HepG2 (cell line): ENCODE results near the gene ZGRF1. TPM values are rescaled to one million over a fixed set of nuclear protein-coding genes. Genes with fewer than 3 reads are reported as not detected.
A peak's percentile ranks its signal among the peaks of the same experiment; 100 is the strongest.

Experiments
- HNRNPH1 ChIP-seq: fragments of 200-400 bp; formaldehyde crosslinking; optimal IDR thresholded peaks from 2 replicates; pipeline ENCODE3; 2017; ENCODE audit warnings: mild to moderate bottlenecking, low read depth, low read length
- HNRNPLL ChIP-seq: fragments of 200-400 bp; formaldehyde crosslinking; IDR thresholded peaks from 2 replicates; pipeline ENCODE4 v1.6.1; 2017; ENCODE audit warnings: mild to moderate bottlenecking, low read depth, low read length; ENCODE audit not compliant: poor library complexity, severe bottlenecking
- HOMEZ ChIP-seq: IDR thresholded peaks from 2 replicates; pipeline ENCODE4 v1.6.1; 2016; ENCODE audit warnings: low read depth
- MAZ ChIP-seq, 2 experiments: sonication (generic) in 1 of 2; formaldehyde crosslinking in 1 of 2; IDR thresholded peaks; 2 replicates each; pipeline versions ENCODE4 v1.5.0 to v1.6.1; 2012 to 2020; ENCODE audit warnings: low read depth in 2 of 2, mild to moderate bottlenecking in 2 of 2, borderline replicate concordance in 1 of 2, improper control_type of control experiment in 1 of 2, low read length in 1 of 2, missing genetic modification reagents in 1 of 2, moderate library complexity in 1 of 2
- NCOA5 ChIP-seq: sonication (generic); formaldehyde crosslinking; IDR thresholded peaks from 2 replicates; pipeline ENCODE4 v1.4.0; 2020; ENCODE audit warnings: missing genetic modification reagents
- NONO ChIP-seq, 2 experiments: fragments of 450-650 bp in 1 of 2; sonication (generic) in 1 of 2; formaldehyde crosslinking in 1 of 2; IDR thresholded peaks in 1 of 2; conservative IDR thresholded peaks in 1 of 2; 2 replicates each; pipeline versions ENCODE4 v1.6.1 to v1.8.0; 2017 to 2022; ENCODE audit warnings: mild to moderate bottlenecking in 1 of 2, missing genetic modification reagents in 1 of 2, moderate library complexity in 1 of 2
- PAXIP1 ChIP-seq: sonication (generic); formaldehyde crosslinking; conservative IDR thresholded peaks from 2 replicates; pipeline ENCODE4 v1.4.0; 2020; ENCODE audit warnings: mild to moderate bottlenecking, missing genetic modification reagents, moderate library complexity
- REST ChIP-seq, 2 experiments: IDR thresholded peaks; 2 replicates each; pipeline ENCODE4 v1.6.1; 2011 to 2012; ENCODE audit warnings: low read length in 2 of 2, borderline replicate concordance in 1 of 2, low read depth in 1 of 2, mild to moderate bottlenecking in 1 of 2, moderate library complexity in 1 of 2
- SOX13 ChIP-seq, 3 experiments: fragments of 450-650 bp in 1 of 3; sonication (generic) in 1 of 3; formaldehyde crosslinking in 1 of 3; IDR thresholded peaks in 2 of 3; conservative IDR thresholded peaks in 1 of 3; 2 replicates each; pipeline versions ENCODE4 v1.5.0 to v1.6.1; 2016 to 2020; ENCODE audit warnings: antibody characterized with exemption in 1 of 3, mild to moderate bottlenecking in 1 of 3, missing compliant biosample characterization in 1 of 3, missing genetic modification reagents in 1 of 3, moderate library complexity in 1 of 3
- TERF1 ChIP-seq: sonication (generic); formaldehyde crosslinking; IDR thresholded peaks from 2 replicates; pipeline ENCODE4 v1.8.0; 2022; ENCODE audit warnings: mild to moderate bottlenecking, missing genetic modification reagents, moderate library complexity
- YY1 ChIP-seq: IDR thresholded peaks from 2 replicates; pipeline ENCODE4 v1.6.1; 2011; ENCODE audit warnings: low read length, low read depth, moderate library complexity, mild to moderate bottlenecking; ENCODE audit not compliant: insufficient read depth, insufficient replicate concordance
- ZBTB2 ChIP-seq: sonication (generic); formaldehyde crosslinking; IDR thresholded peaks from 2 replicates; pipeline ENCODE4 v1.8.0; 2022; ENCODE audit warnings: low read depth, missing genetic modification reagents
- ZKSCAN1 ChIP-seq: fragments of 150-350 bp; IDR thresholded peaks from 2 replicates; pipeline ENCODE4 v1.6.1; 2014; ENCODE audit warnings: low read length
- ZNF33B ChIP-seq: sonication (generic); formaldehyde crosslinking; IDR thresholded peaks from 2 replicates; pipeline ENCODE4 v1.5.1; 2020; ENCODE audit warnings: mild to moderate bottlenecking, missing genetic modification reagents
- polyA plus RNA-seq, 8 experiments: library from polyadenylated mRNA; depleted of rRNA in 3 of 8; stranded (reverse) in 7 of 8; unstranded in 1 of 8; fragments of >200 nt; fragmentation: Illumina TruSeq in 4 of 8; extraction: Trizol in 4 of 8; gene quantifications; 2 replicates each; pipeline versions ENCODE4 v1.2.1 to v1.2.3, GENCODE V29; 2011 to 2016; ENCODE audit warnings: low read depth in 4 of 8, missing spikeins in 1 of 8, mixed read lengths in 1 of 8; ENCODE audit not compliant: insufficient read depth in 1 of 8
- total RNA-seq, 5 experiments: library from RNA; depleted of rRNA; stranded (reverse); fragments of >200 nt; fragmentation: Illumina TruSeq; extraction: Trizol; gene quantifications; 2 replicates each; pipeline ENCODE4 v1.2.3, GENCODE V29; 2016; ENCODE audit warnings: low read depth in 1 of 5

The ZGRF1 gene
- total and polyA plus RNA-seq, 2 of the 13 experiments (the other 11 are each of a cell fraction or from before 2014, with no cell fraction given) = 8.6 to 15.9 TPM

- no peak for TF ChIP-seq REST (IDR thresholded peaks at IDR 0.05; ENCODE audit: borderline replicate concordance in 1 of 2, low read depth in 1 of 2, low read length in 2 of 2)
- TF ChIP-seq ZKSCAN1 = no peak
- no peak for TF ChIP-seq NONO (IDR thresholded peaks at IDR 0.05)
- TF ChIP-seq NONO (CRISPR knock-in tag; conservative IDR thresholded peaks at IDR 0.05) = no peak
- TF ChIP-seq TERF1 (CRISPR knock-in tag) = no peak
- no peak for TF ChIP-seq HNRNPLL
- TF ChIP-seq ZNF33B (CRISPR knock-in tag) = 0 out of 2 replicates have a peak, but pooled peaks have one; percentile 23
- TF ChIP-seq ZBTB2 (CRISPR knock-in tag) = no peak
- no peak for TF ChIP-seq HOMEZ (CRISPR knock-in tag)
- no peak for TF ChIP-seq NCOA5
- TF ChIP-seq HNRNPH1 = no peak
- TF ChIP-seq MAZ (IDR thresholded peaks at IDR 0.05; ENCODE audit: borderline replicate concordance, low read depth, low read length) = peak; percentile 52; the same call in 1 of the 2 replicates
- peak; percentile 58; the same call in 1 of the 2 replicates for TF ChIP-seq MAZ (CRISPR knock-in tag; IDR thresholded peaks at IDR 0.05; ENCODE audit: low read depth)
- TF ChIP-seq YY1 = peak; percentile 58
- TF ChIP-seq SOX13 (IDR thresholded peaks at IDR 0.05) = no peak
- no peak for TF ChIP-seq SOX13 (CRISPR knock-in tag; conservative IDR thresholded peaks at IDR 0.05 in 1 of 2, IDR thresholded peaks at IDR 0.05 in 1 of 2)
- no peak for TF ChIP-seq PAXIP1 (CRISPR knock-in tag)
Measured at GRCh38 chr4:112523764-112524505, 112.8 kb downstream of the ZGRF1 start (continued).
